Psoas muscle (tissue), 8 donors: Measurements from ENCODE around the gene STX2. TPM values are rescaled to one million over a fixed set of nuclear protein-coding genes. Genes with fewer than 3 reads are reported as not detected.
A peak's percentile ranks its signal among the peaks of the same experiment; 100 is the strongest.

ENCODE experiments used
- ATAC-seq, 4 donors: fragments of 200-7000 bp; cut with Tn5 transposase; one replicate each; pipeline ENCODE4 v1.9.1; 2020; ENCODE audit warnings: moderate library complexity in 3 of 4, mild to moderate bottlenecking in 2 of 4
- DNase-seq, 2 donors: peaks; one replicate each; pipeline ENCODE4 v3.0.0-alpha.2; 2020
- H3K27ac ChIP-seq: fragments of 200-600 bp; one replicate; pipeline ENCODE4 v1.8.0; 2022
- H3K27me3 ChIP-seq, 3 donors: fragments of 200-600 bp in 1 of 3; one replicate each; pipeline versions ENCODE4 v1.6.1 to v1.8.0; 2013 to 2022; ENCODE audit warnings: low read length in 2 of 3, mild to moderate bottlenecking in 2 of 3, moderate library complexity in 1 of 3; ENCODE audit not compliant: insufficient read depth in 3 of 3
- H3K36me3 ChIP-seq, 2 donors: fragments of 200-600 bp in 1 of 2; one replicate each; pipeline versions ENCODE4 v1.6.1 to v1.8.0; 2013 to 2022; ENCODE audit warnings: low read depth in 1 of 2, mild to moderate bottlenecking in 1 of 2, moderate library complexity in 1 of 2; ENCODE audit not compliant: insufficient read depth in 1 of 2
- H3K4me1 ChIP-seq: fragments of 200-600 bp; one replicate; pipeline ENCODE4 v1.8.0; 2022
- H3K4me3 ChIP-seq: fragments of 200-600 bp; one replicate; pipeline ENCODE4 v1.8.0; 2022; ENCODE audit warnings: mild to moderate bottlenecking
- H3K9me3 ChIP-seq: fragments of 200-600 bp; one replicate; pipeline ENCODE4 v1.8.0; 2022
- CTCF ChIP-seq: fragments of 200-600 bp; IDR thresholded peaks from one replicate; pipeline ENCODE4 v1.8.0; 2022; ENCODE audit warnings: antibody characterized with exemption
- WGBS, 3 donors: extraction: QIAGEN DNeasy Blood & Tissue Kit; methylation state at CpG; one replicate each; pipeline versions ENCODE4 v1.1.6 to v1.1.7; 2013; 5-methylcytosine and 5-hydroxymethylcytosine counted together
- intact Hi-C, 2 donors: fragments of 100-400 bp; cut with DNase I; formaldehyde crosslinking; loops; one replicate each; pipeline versions ENCODE4 v1.11.0 to v1.14.2; 2022
- polyA plus RNA-seq, 3 donors: library from polyadenylated mRNA; stranded (reverse); fragments of 200-250 nt; gene quantifications; one replicate each; pipeline ENCODE4 v1.2.3, GENCODE V29; 2013
- total RNA-seq, 4 donors: library from RNA; stranded (reverse); fragmentation: NEBNext Ultra II Directional in 2 of 4; extraction: Animal tissue kit (Norgen Biotek cat#: 25700) in 2 of 4; gene quantifications; one replicate each; pipeline versions ENCODE4 v1.2.1 to v1.2.4, GENCODE V29; 2021 to 2023
- donor health status: healthy with polysubstance abuse.
- donor health status: DM: no; HTN: no; CAD: no; lungs with moderate emphysema.
- donor health status: Bipolar disorder and iron deficiency.
- donor health status: healthy.
- donor health status: DM: yes; HTN: yes; CAD: no.
- donor health status: DM: no; HTN: no; CAD: no.
- donor health status: DM: no; HTN: no; CAD: no.
- donor health status: DM: yes; HTN: yes; CAD: no.

The STX2 gene
- total and polyA plus RNA-seq, 7 donors = 5.4 to 11.3 (median 6.2) TPM

DNA sequence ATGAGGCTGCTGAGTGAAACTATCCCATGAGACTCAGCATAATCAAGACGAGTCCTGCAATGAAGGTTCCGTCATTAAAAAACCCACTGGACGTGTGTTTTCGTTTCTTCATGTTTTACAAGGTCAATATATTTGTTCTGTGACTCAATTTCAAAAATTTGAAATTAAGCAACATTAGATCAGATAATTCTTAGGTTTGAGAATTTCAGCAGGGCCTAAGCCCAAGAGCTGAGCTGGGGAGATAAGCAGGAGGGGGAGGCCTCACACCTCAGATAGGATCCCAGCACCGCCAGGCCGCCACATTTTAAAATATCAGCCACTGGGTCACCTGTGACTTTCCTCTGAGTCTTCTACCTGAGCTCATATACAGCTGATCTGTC is 13.3 kb downstream of the STX2 start:
- H3K4me1 ChIP-seq = no peaks in the 10 kb centered on the region
- H3K4me3 ChIP-seq = no peak overlapping the region
- H3K27me3 ChIP-seq = no peaks in the 10 kb centered on the region
- TF ChIP-seq CTCF = no peak
- no peak for ATAC-seq
- DNase-seq = no peak
- H3K27ac ChIP-seq = no peak overlapping the region
- peaks cover 0 to 2% of the 10 kb centered on the region in 2 donors for H3K36me3 ChIP-seq
- 87 to 91% (median 90%) methylated on average over 6 of the region's 6 CpGs for WGBS, 3 donors
- H3K9me3 ChIP-seq = no peaks in the 10 kb centered on the region
- intact Hi-C loops = no loop called here

DNA sequence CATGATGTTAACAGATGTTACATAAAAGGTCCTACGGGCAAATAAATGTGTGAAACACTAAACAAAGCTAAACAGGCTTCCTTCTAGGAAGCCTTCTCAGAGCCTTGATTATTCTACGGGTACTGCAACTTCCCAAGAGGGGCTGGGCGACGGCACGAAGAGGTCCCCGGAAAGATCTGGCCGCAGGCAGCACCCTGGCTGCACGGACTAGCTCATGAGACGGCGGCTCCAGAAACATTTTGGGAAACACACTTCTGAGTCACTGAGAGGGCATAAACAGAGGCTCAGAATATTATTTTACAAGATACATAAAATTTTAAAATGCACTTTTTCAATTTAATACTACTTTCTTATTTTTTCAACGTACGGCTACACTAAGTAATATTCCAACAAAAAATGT is 19.4 kb downstream of the STX2 start:
- WGBS, 3 donors = 90 to 91% (median 91%) methylated on average over 12 of the region's 12 CpGs
- ATAC-seq (no peak), DNase-seq (no peak)
- TF ChIP-seq CTCF = no peak
- Histone ChIP-seq H3K36me3 (peaks cover 0 to 5% of the 10 kb centered on the region in 2 donors), H3K27me3 (no peaks in the 10 kb centered on the region), H3K9me3 (no peaks in the 10 kb centered on the region), H3K27ac (no peak overlapping the region), H3K4me1 (no peaks in the 10 kb centered on the region), H3K4me3 (no peak overlapping the region)
- intact Hi-C loops = no loop called here

- Histone ChIP-seq H3K4me3 (peak overlapping the region; percentile 49), H3K27ac (no peak overlapping the region), H3K9me3 (no peaks in the 10 kb centered on the region), H3K36me3 (peaks cover 0 to 5% of the 10 kb centered on the region in 2 donors), H3K4me1 (no peaks in the 10 kb centered on the region), H3K27me3 (no peaks in the 10 kb centered on the region)
- WGBS, 3 donors = 27 to 31% (median 31%) methylated on average over 54 to 58 of the region's 58 CpGs
- DNase-seq (peak; percentile 67 to 72), ATAC-seq (peak; percentile 52 to 86 (median 70))
- peak; percentile 74 for TF ChIP-seq CTCF
- intact Hi-C loops = no loop called here
Observed at GRCh38 chr12:130818635-130819576, 20.1 kb downstream of the STX2 start.

DNA sequence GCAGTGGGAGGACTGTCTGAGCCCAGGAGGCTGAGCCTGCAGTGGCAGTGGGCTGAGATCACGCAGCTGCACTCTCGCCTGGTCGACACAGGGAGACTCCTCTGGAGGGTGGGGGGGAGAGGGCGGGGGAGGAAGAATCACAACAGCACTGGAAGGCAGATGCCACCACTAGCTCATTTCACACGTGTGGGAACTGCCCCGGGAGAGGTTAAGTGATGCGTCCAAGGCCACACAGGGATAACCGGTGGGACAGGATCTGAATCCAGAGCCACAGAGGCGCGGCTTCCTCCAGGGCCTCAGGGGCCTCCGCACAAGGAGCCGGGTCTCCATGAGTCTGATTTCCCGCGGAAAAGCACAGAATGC is 20.8 kb downstream of the STX2 start:
- H3K4me3 ChIP-seq = peak overlapping the region; percentile 49
- H3K27me3 ChIP-seq = no peaks in the 10 kb centered on the region
- intact Hi-C loops = no loop called here
- no peaks in the 10 kb centered on the region for H3K4me1 ChIP-seq
- 60 to 71% (median 65%) methylated on average over 14 of the region's 14 CpGs for WGBS, 3 donors
- ATAC-seq (no peak), DNase-seq (no peak)
- H3K27ac ChIP-seq = no peak overlapping the region
- no peak for TF ChIP-seq CTCF
- H3K36me3 ChIP-seq = peaks cover 0 to 5% of the 10 kb centered on the region in 2 donors
- no peaks in the 10 kb centered on the region for H3K9me3 ChIP-seq
